ENCODE data around the gene CASP7. TPM values are rescaled to one million over a fixed set of nuclear protein-coding genes. Genes with fewer than 3 reads are reported as not detected.
"Not testable (repeated sequence)": the region's sequence is repeated elsewhere in the genome, so short reads cannot be mapped to it uniquely, and the experiment has no call there.

Gene CASP7
- total RNA-seq, 2 experiments from 2014 or later: 14.8 to 16.5 TPM

DNA sequence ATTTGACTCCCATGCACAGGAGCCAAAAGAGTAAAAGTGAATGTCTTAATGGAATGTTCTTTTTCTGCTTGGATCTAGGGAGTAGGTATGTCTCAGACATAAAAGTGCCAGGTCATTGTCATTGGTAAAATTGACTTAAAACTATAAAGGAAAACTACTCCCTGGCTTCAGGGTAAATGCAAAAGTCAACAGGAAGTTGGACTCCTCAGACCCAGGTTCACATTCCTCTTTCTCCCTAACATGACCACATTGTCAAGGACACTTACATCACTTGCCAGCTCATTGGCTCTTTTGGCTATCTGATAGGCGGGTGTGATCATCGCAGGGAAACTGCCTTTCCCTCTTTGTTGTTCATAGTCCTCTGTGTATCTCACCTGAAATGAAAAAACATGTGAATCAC, 29.5 kb upstream of the CASP7 start:
- no peak overlapping the region for H3K4me3 ChIP-seq (ENCODE audit: low read depth, low read length, poor library complexity, severe bottlenecking)
- no TSS peak for BruUV-seq (replicated peaks)
- H2AFZ ChIP-seq (ENCODE audit: low read length): no peak overlapping the region
- no peaks in the 10 kb centered on the region for H3K9me3 ChIP-seq (ENCODE audit: low read length)
- H4K20me1 ChIP-seq (ENCODE audit: insufficient read depth, low read length): no peaks in the 10 kb centered on the region
- no peaks in the 10 kb centered on the region for H3K79me2 ChIP-seq (ENCODE audit: insufficient read depth, low read depth, low read length)
- DNase-seq (ENCODE audit: low spot score): no peak
- no peaks in the 10 kb centered on the region for H3K4me1 ChIP-seq (ENCODE audit: insufficient read depth, low read length, poor library complexity, severe bottlenecking)
- TF ChIP-seq, protein P1, sequence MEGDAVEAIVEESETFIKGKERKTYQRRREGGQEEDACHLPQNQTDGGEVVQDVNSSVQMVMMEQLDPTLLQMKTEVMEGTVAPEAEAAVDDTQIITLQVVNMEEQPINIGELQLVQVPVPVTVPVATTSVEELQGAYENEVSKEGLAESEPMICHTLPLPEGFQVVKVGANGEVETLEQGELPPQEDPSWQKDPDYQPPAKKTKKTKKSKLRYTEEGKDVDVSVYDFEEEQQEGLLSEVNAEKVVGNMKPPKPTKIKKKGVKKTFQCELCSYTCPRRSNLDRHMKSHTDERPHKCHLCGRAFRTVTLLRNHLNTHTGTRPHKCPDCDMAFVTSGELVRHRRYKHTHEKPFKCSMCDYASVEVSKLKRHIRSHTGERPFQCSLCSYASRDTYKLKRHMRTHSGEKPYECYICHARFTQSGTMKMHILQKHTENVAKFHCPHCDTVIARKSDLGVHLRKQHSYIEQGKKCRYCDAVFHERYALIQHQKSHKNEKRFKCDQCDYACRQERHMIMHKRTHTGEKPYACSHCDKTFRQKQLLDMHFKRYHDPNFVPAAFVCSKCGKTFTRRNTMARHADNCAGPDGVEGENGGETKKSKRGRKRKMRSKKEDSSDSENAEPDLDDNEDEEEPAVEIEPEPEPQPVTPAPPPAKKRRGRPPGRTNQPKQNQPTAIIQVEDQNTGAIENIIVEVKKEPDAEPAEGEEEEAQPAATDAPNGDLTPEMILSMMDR (conservative IDR thresholded peaks at IDR 0.05; ENCODE audit: low read length): no peak
- no peak for TF ChIP-seq EZH2phosphoT487 (IDR thresholded peaks at IDR 0.05; ENCODE audit: borderline replicate concordance, low read depth, low read length)
- H3K27ac ChIP-seq (ENCODE audit: low read depth, low read length, poor library complexity, severe bottlenecking): no peak overlapping the region
- intact Hi-C loops (cut with micrococcal nuclease; ENCODE audit: unreplicated experiment): no loop called here
- H3K36me3 ChIP-seq (ENCODE audit: insufficient read depth, low read length): no peaks in the 10 kb centered on the region
- ChIA-PET POLR2A (interaction anchor here (0.7 kb wide), 1 partner anchor 87 kb away, joined by 3 read pairs; no protein-coding TSS in a partner anchor), CTCF (ENCODE audit: unreplicated experiment) (no interaction called here)
- H3K4me2 ChIP-seq (ENCODE audit: low read length): no peak overlapping the region
- no peaks in the 10 kb centered on the region for H3K9me2 ChIP-seq (ENCODE audit: insufficient read depth, low read length)

DNA sequence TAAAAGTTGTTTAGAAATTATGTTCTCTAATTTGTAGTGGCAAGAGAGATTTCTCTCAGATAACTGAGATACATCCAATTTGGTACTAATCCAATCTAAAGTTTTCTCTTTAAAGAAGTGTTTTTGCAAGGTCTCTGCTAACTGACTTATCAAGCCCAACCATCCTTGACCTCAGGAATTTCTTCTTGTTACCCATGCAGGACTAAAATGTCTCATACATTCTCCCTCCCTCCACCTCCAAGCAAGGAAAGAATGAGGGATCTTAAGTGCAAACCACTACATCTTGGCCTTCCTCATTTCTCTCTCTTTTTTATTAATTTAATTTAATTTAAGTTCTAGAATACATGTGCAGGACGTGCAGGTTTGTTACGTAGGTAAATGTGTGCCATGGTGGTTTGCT, 28.7 kb upstream of the CASP7 start:
- Histone ChIP-seq H4K20me1 (ENCODE audit: insufficient read depth, low read length) (no peaks in the 10 kb centered on the region), H3K4me1 (ENCODE audit: insufficient read depth, low read length, poor library complexity, severe bottlenecking) (no peaks in the 10 kb centered on the region), H3K27ac (ENCODE audit: low read depth, low read length, poor library complexity, severe bottlenecking) (no peak overlapping the region), H3K9me2 (ENCODE audit: insufficient read depth, low read length) (no peaks in the 10 kb centered on the region), H3K36me3 (ENCODE audit: insufficient read depth, low read length) (no peaks in the 10 kb centered on the region), H3K4me2 (ENCODE audit: low read length) (no peak overlapping the region), H3K4me3 (ENCODE audit: low read depth, low read length, poor library complexity, severe bottlenecking) (no peak overlapping the region), H2AFZ (ENCODE audit: low read length) (no peak overlapping the region), H3K79me2 (ENCODE audit: insufficient read depth, low read depth, low read length) (no peaks in the 10 kb centered on the region), H3K9me3 (ENCODE audit: low read length) (no peaks in the 10 kb centered on the region)
- ChIA-PET CTCF (ENCODE audit: unreplicated experiment) (no interaction called here), POLR2A (interaction anchor here (0.6 kb wide), 1 partner anchor 1818 kb away, joined by 5 read pairs; no protein-coding TSS in a partner anchor)
- no peak for DNase-seq (ENCODE audit: low spot score)
- intact Hi-C loops (cut with micrococcal nuclease; ENCODE audit: unreplicated experiment): no loop called here
- no TSS peak for BruUV-seq (replicated peaks)
- TF ChIP-seq, protein P1 (conservative IDR thresholded peaks at IDR 0.05; ENCODE audit: low read length): no peak
- TF ChIP-seq EZH2phosphoT487 (IDR thresholded peaks at IDR 0.05; ENCODE audit: borderline replicate concordance, low read depth, low read length): no peak

DNA sequence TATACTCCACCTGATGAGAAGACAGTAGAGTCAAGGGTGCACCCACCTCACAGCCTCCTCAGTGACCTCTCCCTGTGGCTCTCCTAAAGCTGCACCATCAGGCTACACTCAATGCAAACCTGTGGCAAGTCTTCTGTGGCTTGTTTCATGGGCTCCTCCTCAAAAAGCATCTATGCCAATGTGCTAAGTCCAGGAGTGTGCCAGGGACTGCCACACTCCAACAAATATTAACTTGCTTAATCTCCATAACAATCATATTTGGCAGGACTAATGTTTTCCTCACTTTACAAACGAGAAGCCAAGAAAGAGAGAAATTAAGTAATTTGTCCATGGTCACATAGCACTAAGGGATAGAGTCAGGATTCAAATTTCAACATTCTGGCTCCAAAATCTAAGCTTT, 27.8 kb upstream of the CASP7 start:
- Histone ChIP-seq H3K4me2 (ENCODE audit: low read length) (no peak overlapping the region), H3K9me3 (ENCODE audit: low read length) (no peaks in the 10 kb centered on the region), H3K36me3 (ENCODE audit: insufficient read depth, low read length) (no peaks in the 10 kb centered on the region), H3K27ac (ENCODE audit: low read depth, low read length, poor library complexity, severe bottlenecking) (no peak overlapping the region), H4K20me1 (ENCODE audit: insufficient read depth, low read length) (no peaks in the 10 kb centered on the region), H2AFZ (ENCODE audit: low read length) (no peak overlapping the region), H3K9me2 (ENCODE audit: insufficient read depth, low read length) (no peaks in the 10 kb centered on the region), H3K4me3 (ENCODE audit: low read depth, low read length, poor library complexity, severe bottlenecking) (no peak overlapping the region), H3K4me1 (ENCODE audit: insufficient read depth, low read length, poor library complexity, severe bottlenecking) (no peaks in the 10 kb centered on the region), H3K79me2 (ENCODE audit: insufficient read depth, low read depth, low read length) (no peaks in the 10 kb centered on the region)
- DNase-seq (ENCODE audit: low spot score): no peak
- POLR2A ChIA-PET: interaction anchor here (0.6 kb wide), 1 partner anchor 1819 kb away, joined by 5 read pairs; no protein-coding TSS in a partner anchor
- BruUV-seq (replicated peaks): no TSS peak
- CTCF ChIA-PET (ENCODE audit: unreplicated experiment): no interaction called here
- TF ChIP-seq EZH2phosphoT487 (IDR thresholded peaks at IDR 0.05; ENCODE audit: borderline replicate concordance, low read depth, low read length): no peak
- TF ChIP-seq, protein P1 (conservative IDR thresholded peaks at IDR 0.05; ENCODE audit: low read length): no peak
- intact Hi-C loops (cut with micrococcal nuclease; ENCODE audit: unreplicated experiment): no loop called here

DNA sequence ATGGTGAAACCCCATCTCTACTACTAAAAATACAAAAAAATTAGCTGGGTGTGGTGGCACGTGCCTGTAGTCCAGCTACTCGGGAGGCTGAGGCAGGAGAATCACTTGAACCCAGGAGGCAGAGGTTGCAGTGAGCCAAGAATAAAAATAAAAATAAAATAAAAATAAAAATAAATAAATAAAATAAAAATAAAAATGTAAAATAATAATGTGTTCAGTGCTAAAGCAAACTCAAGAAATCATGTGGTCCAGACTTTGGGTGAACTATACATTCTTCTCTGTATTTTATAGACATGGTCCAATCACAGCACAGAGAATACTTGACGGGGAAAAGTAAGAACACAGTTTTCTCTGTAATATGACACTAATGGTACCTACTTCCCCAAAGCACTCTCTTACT, 27.3 kb upstream of the CASP7 start:
- POLR2A ChIA-PET; H3K36me3 ChIP-seq (ENCODE audit: insufficient read depth, low read length); H3K79me2 ChIP-seq (ENCODE audit: insufficient read depth, low read depth, low read length); H3K9me3 ChIP-seq (ENCODE audit: low read length); H3K4me3 ChIP-seq (ENCODE audit: low read depth, low read length, poor library complexity, severe bottlenecking); H3K4me2 ChIP-seq (ENCODE audit: low read length); H3K4me1 ChIP-seq (ENCODE audit: insufficient read depth, low read length, poor library complexity, severe bottlenecking); H3K9me2 ChIP-seq (ENCODE audit: insufficient read depth, low read length); DNase-seq (ENCODE audit: low spot score); H3K27ac ChIP-seq (ENCODE audit: low read depth, low read length, poor library complexity, severe bottlenecking); H2AFZ ChIP-seq (ENCODE audit: low read length); H4K20me1 ChIP-seq (ENCODE audit: insufficient read depth, low read length); intact Hi-C loops (cut with micrococcal nuclease; ENCODE audit: unreplicated experiment); CTCF ChIA-PET (ENCODE audit: unreplicated experiment); BruUV-seq (replicated peaks): not testable (repeated sequence)
